Right renal pelvis (tissue), 4 donors: Measurements from ENCODE around the gene COL13A1. TPM values are rescaled to one million over a fixed set of nuclear protein-coding genes. Genes with fewer than 3 reads are reported as not detected.

ENCODE experiments used
- DNase-seq, 4 donors: peaks; one replicate each; pipeline ENCODE4 v3.0.0-alpha.2; 2013; ENCODE audit warnings: low read depth in 4 of 4, low spot score in 3 of 4, missing footprints in 1 of 4
- polyA plus RNA-seq, 4 donors: library from polyadenylated mRNA; unstranded; fragments of 120-200 nt; gene quantifications; one replicate each; pipeline ENCODE4 v1.2.1, GENCODE V29; 2013; ENCODE audit not compliant: insufficient read length in 4 of 4

The COL13A1 gene
- polyA plus RNA-seq, 4 donors = 19.5 to 24.8 (median 24.3) TPM

- DNase-seq = no peak
Measured at GRCh38 chr10:69959911-69960310, 158.2 kb downstream of the COL13A1 start.

GRCh38 chr10:69960606-69960987 lies 158.9 kb downstream of the COL13A1 start:
- DNase-seq = no peak

GRCh38 chr10:69960988-69961880 lies 159.5 kb downstream of the COL13A1 start:
- DNase-seq = no peak

GRCh38 chr10:69961881-69962745 lies 160.4 kb downstream of the COL13A1 start:
- DNase-seq = no peak

- DNase-seq = no peak
Measured at GRCh38 chr10:69962746-69963135, 161.0 kb downstream of the COL13A1 start.

- DNase-seq = no peak
Measured at GRCh38 chr10:69963178-69963834, 161.6 kb downstream of the COL13A1 start.

- DNase-seq = no peak
Measured at GRCh38 chr10:69963835-69964710, 162.4 kb downstream of the COL13A1 start.

GRCh38 chr10:69965086-69965485 lies 163.4 kb downstream of the COL13A1 start:
- DNase-seq = no peak

- no peak for DNase-seq
Measured at GRCh38 chr10:69965919-69966662, 164.4 kb downstream of the COL13A1 start.

GRCh38 chr10:69968830-69969229 lies 167.1 kb downstream of the COL13A1 start:
- no peak for DNase-seq

- no peak for DNase-seq
Measured at GRCh38 chr10:69969977-69970376, 168.3 kb downstream of the COL13A1 start.

GRCh38 chr10:69972981-69973397 lies 171.3 kb downstream of the COL13A1 start:
- DNase-seq = no peak

GRCh38 chr10:69973678-69974077 lies 172.0 kb downstream of the COL13A1 start:
- no peak for DNase-seq

GRCh38 chr10:69974551-69975155 lies 172.9 kb downstream of the COL13A1 start:
- DNase-seq = no peak

GRCh38 chr10:69976795-69977546 lies 175.3 kb downstream of the COL13A1 start:
- DNase-seq = no peak

- DNase-seq = no peak
Measured at GRCh38 chr10:69979174-69979573, 177.5 kb downstream of the COL13A1 start.

GRCh38 chr10:69980672-69981071 lies 179.0 kb downstream of the COL13A1 start:
- DNase-seq = no peak

GRCh38 chr10:69988094-69988493 lies 186.4 kb downstream of the COL13A1 start:
- DNase-seq = no peak
